ENCODE results near the gene PSMB2.
"Not testable (repeated sequence)": the region's sequence is repeated elsewhere in the genome, so short reads cannot be mapped to it uniquely, and the experiment has no call there.

Gene PSMB2

DNA sequence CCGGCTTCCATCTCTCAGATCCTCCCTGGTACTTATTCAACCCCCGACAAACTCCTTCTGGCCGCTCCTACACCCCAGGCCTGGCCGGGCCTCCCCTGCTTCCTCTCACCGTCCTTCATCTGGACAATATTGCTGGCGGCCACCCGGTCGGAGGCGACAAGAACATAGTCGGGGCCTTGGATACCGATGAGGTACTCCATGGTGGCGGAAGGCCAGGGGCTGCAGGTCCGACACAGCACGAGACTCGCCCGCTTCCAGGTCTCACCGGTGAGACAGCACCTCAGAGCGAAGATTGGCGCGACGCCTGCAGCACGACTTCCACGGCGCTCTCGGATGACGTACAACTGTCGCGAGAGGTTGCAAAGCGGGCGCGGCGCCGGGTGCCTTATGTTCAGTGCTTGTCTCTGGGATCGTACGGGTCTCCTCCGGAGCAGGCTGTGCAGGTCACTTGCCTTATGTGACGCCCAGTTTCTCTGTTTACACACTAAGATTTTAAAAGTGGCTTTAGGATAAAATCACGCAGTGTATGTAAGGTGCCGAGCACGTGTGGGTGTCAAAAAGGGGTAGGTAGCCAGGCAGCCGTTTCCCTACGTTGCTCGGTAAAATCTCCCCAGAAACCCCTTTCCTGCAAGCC lies at the start of gene PSMB2:
Gene PSMB2 (minus strand): TSS at position 294 of the 634 bp plus-strand sequence. CDS start 94 bp downstream, at position 200.
- peak; percentile 99 for DNase-seq

GRCh38 chr1:35691080-35691479 lies 49.8 kb upstream of the PSMB2 start:
- DNase-seq: no peak

DNA sequence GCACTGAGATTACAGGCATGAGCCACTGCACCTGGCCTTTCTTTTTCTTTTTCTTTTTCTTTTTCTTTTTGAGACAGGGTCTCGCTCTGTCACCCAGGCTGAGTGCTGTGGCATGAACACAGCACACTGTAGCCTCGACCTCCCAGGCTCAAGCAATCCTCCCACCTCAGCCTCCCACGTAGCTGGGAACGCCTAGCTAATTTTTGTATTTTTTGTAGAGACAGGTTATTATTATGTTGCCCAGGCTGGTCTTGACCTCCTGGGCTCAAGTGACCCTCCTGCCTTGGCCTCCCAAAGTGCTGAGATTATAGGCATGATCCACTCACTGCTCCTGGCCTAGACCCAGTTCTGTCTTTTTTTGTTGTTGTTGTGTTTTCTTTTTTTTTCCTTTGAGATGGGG lies 48.8 kb upstream of the PSMB2 start:
- not testable (repeated sequence) for DNase-seq

DNA sequence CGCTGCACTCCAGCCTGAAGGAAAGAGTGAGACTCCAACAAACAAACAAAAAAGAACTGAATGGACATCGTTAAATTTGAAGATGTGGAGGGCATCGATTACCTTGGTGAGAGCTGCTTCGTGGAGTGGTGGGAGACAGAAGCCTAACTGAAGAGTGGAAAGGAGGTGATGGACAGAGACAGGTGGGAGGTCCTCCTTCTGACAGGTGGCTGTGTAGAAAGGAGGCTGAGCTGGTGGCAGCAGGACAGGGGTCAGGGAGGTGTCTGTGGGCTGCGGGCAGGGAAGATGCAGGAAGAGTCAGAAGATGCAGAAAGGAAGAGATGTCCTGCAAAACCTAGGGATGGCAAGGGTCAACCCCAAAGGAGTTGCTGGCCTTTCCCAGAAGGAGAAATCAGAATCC lies 46.8 kb upstream of the PSMB2 start:
- no peak for DNase-seq

GRCh38 chr1:35683012-35683411 lies 41.7 kb upstream of the PSMB2 start:
- no peak for DNase-seq

DNA sequence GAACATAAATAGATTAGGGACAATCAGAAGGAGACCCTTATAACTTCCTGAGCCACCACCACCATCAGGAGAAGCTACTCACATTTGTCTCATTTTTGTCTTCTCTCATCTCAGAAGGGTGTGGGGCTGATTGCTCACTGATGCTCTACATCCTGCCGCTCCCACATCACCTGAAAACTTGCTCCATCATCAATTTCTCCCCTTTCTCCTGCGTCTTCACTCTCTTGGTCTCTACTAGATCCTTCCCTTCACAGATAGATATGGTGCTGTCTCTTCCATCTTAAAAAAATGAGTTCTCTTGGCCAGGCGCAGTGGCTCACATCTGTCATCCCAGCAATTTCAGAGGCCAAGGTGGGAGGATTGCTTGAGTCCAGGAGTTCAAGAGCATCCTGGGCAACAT lies 38.9 kb upstream of the PSMB2 start:
- no peak for DNase-seq

DNA sequence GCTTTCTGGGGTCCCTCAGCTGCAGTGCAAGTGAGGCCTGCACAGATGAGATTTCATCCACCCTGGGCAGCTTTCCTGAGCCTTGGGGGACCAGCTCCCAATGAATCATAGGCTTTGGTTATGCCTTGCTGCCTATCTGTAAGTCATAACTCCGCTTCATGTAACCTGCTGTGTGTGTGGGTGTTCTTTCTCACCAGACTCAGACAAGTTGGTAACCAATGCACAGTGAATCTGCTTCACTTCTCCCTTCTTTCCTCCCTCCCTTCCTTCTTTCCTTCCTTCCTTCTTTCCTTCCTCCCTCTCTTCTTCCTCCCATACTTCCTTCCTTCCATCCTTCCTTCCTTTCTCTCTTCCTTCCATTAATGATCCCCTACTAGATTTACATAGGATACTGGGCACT lies 34.4 kb upstream of the PSMB2 start:
- no peak for DNase-seq

DNA sequence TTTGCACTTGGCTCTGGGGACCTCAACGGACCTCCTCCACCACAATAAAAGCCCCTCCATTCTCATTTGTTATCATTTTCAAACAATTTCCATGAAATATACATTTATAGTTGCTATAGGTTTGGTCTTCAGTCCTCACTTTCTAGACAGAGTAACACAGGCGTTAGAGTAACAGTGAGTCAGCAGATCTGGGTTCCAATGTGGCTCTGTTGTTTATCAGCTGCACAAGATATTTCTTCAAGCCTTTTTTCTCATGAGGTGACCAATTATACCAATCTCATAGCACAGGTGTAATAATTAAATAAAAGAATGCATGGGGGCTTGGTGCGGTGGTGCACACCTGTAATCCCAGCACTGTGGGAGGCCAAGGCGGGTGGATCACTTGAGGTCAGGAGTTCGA lies 32.8 kb upstream of the PSMB2 start:
- no peak for DNase-seq

DNA sequence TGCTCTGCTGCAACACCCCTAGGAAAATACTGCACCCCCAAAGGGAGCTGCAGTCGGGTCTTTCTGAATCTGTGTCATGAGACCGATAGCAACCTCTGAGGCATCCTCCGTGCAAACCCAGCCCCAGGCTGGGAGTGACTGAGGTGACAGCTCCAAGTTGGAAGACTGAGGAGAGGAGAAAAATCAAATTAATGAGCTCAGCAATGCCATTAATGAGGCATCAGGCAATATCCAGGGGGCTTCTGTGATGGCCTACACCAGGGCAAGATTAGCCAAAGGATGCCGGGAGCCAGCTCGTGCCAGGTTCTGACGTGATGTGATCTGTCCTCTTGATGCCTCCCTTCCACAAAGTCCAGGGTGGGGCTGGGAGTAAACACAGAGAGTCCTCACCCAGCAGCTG lies 30.8 kb upstream of the PSMB2 start:
- DNase-seq: no peak

- DNase-seq: no peak
Measured at GRCh38 chr1:35668506-35668905, 27.2 kb upstream of the PSMB2 start.

- DNase-seq: no peak
Measured at GRCh38 chr1:35666916-35667315, 25.6 kb upstream of the PSMB2 start.

GRCh38 chr1:35666216-35666615 lies 24.9 kb upstream of the PSMB2 start:
- no peak for DNase-seq

- no peak for DNase-seq
Measured at GRCh38 chr1:35663434-35663833, 22.1 kb upstream of the PSMB2 start.

DNA sequence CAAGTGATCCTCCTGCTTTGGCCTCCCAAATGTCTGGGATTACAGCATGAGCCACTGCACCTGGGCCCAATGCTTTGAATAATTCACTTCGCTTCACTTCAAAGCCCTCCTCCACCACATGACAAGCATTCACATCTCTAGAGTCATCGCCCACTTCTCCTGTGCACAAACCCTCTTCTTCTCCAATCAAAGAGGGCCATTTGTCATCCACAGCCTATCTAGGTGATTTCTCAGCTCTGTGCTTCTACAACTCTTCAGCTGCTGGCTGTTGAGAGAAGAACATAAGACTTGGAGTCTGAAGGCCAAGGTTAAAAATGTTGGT lies 20.1 kb upstream of the PSMB2 start:
- no peak for DNase-seq

GRCh38 chr1:35660581-35661473 lies 19.5 kb upstream of the PSMB2 start:
- no peak for DNase-seq

DNA sequence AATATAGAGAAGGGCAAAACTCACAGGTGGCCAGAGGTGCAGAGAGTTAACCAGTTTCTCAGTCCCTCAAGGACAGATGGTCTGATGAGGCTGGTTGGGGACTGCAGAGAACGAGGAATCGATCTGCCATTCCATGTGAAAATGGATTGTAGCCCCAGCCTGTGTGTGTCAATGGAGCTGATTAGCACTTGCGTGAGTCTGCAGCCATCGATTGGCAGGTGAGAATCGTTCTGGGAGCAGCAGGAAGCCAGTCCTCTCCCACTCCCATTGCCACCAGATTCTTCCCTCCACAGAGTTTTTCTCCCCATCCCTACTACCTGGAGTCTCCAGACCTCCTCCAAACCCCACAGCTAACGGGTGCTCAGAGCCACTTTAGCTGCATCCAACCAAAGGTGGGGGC lies 18.3 kb upstream of the PSMB2 start:
- no peak for DNase-seq

- DNase-seq: no peak
Measured at GRCh38 chr1:35657851-35658250, 16.5 kb upstream of the PSMB2 start.

- no peak for DNase-seq
Measured at GRCh38 chr1:35656863-35657232, 15.5 kb upstream of the PSMB2 start.

DNA sequence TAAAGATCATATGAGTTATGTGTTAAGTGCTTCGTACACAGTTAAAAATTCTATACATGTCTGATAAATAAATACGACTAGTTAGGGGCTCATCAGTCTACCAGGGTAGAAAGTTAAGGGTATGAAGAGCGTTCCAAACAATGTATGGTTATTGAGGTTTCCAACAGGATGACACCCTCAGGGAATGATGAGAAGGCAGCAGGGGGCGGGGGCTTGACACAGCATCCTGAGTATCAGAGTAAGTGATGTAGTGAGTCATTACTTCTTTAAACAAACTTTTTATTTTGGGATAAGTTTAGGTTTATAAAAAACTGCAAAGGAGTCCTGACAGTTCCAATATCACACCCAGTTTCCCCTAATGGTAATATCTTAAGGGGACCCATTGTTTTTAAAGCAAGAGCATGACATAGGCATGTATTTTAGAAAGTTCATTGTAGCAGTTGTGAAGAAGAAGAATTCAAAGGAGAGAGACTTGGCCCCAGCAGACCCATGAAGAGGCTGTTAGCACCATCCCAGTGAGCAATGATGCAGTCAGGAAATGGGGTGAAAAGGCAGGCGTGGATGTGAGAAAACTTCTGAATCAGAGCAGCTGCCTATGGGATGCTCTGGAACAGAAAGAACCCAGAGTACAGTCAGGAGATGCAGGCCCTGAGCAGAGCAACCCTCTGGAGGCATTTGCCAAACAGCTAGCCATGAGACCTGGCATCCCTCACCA lies 15.0 kb upstream of the PSMB2 start:
- no peak for DNase-seq

GRCh38 chr1:35655196-35655595 lies 13.9 kb upstream of the PSMB2 start:
- DNase-seq: no peak

GRCh38 chr1:35650416-35650815 lies 9.1 kb upstream of the PSMB2 start:
- peak; percentile 58 for DNase-seq

GRCh38 chr1:35646043-35646442 lies 4.7 kb upstream of the PSMB2 start:
- no peak for DNase-seq

DNA sequence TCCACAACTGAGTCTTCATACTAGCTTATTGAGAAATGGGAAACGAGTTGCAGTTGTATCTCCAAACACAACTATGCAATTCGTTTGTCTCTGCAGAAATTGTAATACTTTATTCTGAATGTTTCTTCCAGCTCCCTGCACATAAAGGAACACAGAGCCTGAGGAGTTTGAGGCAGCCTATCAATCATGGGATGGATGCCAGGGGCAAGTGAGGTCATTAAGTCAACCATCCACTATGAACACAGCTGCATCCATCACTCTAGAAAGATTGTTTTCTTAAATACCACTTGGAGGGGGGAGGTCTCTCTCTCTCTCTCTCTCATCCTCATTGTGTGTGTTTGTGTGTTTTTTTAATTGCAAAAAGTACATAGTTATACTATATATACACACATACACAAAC lies 2.9 kb upstream of the PSMB2 start:
- DNase-seq: peak; percentile 22

DNA sequence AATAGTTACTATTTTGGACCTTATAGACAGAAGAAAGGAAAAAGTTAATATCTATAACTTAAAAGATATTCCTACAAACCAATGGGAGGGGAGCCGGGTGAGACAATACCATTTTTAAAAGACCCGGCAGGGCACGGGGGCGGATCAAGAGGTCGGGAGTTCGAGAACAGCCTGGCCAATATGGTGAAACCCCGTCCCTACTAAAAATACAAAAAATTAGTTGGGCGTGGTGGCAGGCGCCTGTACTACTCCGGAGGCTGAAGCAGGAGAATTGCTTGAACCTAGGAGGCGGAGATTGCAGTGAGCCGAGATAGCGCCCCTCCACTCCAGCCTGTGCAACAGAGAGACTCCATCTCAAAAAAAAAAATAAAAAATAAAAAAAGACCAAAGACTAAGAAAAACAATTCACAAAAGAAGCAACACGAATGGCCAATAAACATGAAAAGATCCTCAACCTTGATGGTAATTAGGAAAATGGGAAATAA lies 1.2 kb upstream of the PSMB2 start:
- peak; percentile 37 for DNase-seq

All from NCI-H774 (cell line).